GM19452 (cell line): ENCODE data around the gene CDX1.
"Not testable (repeated sequence)": the region's sequence is repeated elsewhere in the genome, so short reads cannot be mapped to it uniquely, and the experiment has no call there.

ENCODE experiments used
- ATAC-seq: cut with Tn5 transposase; IDR thresholded peaks from one replicate; pipeline ENCODE4 v1.9.1; 2021; ENCODE audit not compliant: unreplicated experiment

Gene CDX1

DNA sequence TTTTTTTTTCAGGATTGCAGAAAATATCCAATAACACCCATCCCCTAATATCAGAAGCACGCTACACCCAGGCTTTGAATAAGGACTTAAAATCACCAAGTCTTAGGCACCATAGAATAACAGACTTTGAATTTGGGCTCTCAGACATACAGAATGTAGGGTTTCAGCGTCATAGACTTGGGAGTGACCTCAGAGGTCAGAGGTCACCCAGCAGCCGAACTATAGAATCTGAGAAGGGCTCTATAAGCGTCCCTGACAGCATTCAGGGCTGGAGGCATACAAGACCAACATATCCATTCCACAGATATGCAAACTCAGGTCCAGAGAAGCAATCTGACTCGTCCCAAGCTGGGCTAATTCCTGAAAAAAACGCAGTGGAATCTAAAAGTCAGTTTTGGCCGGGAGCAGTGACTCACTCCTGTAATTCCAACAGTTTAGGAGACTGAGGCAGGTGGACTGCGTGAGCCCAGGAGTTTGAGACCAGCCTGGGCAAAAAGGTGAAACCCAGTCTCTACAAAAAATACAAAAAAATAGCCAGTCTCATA is 58.0 kb downstream of the CDX1 start:
- ATAC-seq: no peak

DNA sequence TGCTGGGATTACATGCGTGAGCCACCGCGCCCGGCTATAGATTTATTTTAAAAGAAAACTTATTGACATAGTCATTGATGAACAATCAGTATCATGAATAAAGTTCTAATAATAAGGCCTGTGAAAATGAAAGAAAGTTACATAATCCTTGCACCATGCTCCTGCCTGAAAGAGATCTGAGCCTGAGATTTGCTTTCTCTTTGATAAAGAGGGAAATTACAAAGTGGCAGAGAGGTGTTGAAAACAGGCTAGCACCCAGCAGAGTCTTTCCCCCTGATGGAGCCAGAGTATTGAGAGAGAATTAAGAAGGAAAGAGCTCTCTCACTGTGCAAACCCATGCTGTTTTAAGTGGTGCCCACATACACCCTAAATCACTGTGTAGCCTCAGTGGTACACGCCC is 60.5 kb downstream of the CDX1 start:
- ATAC-seq: no peak

DNA sequence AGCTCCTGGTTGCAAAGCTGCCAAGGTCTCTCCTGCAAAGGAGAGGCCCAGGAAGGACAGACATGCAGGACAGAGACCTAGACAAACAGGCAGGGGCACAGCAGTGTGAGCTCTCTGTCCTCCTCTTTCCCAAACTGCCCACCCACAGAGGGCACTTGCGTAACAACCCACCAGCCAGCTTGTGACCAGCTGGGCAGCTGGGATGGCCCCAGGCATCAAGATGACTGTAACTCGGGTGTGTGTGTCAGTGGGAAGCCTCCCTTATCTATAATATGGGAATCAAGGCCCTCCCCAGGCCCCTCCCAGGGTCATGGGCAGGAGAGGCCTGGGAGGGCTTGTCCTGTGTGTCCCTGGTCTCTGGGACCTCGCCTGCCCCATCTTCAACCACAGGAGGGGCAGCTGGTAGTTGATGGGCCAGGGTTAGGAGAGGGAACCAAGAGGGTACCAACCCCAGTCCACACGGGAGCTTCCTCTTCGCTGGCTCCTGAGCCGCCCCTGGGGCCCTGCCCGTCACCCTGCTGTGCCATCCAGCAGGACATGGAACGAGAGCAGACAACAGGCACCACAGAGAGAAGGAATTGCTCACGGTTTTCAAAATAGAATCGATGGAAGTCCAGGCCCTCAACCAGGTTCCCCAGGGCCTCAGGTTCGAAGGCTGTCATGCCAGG is 61.2 kb downstream of the CDX1 start:
- ATAC-seq: no peak

DNA sequence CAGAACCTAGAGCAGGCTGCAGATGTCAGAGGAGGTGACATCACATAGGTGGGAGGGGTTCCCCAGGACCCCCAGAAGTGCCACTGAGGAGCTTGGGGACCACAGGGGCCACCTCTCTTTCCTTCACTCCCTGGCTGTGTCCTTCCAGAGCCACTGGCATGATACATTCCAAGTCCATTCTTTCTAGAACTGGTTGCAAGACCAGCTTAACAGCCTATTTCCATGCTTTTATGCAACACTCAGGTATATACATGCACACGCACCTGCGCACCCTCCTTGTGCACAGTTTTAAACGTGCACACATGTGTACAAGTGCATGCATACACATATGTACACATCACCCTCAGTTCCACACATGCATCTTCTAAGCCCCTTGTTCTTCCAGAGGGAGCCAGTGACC is 63.0 kb downstream of the CDX1 start:
- no peak for ATAC-seq

DNA sequence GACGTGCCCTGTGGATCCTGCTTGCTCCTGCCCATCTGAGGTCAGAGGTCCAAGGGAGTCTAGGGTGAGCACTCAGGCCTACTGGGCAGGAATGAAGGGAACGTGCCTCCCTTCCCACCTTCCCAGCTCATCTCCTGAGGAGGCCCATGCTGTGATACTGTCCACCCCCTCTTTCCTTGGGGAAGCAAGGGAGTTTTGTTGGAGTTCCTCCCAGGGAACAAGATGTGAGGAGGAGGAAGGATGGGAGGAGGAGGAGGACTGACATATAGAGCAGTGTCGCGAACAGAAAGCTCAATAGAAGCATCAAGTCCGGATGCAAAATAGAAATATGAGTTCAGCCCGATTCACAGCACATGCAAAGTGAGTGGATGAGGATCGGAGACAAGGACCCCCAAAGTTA is 64.3 kb downstream of the CDX1 start:
- no peak for ATAC-seq

DNA sequence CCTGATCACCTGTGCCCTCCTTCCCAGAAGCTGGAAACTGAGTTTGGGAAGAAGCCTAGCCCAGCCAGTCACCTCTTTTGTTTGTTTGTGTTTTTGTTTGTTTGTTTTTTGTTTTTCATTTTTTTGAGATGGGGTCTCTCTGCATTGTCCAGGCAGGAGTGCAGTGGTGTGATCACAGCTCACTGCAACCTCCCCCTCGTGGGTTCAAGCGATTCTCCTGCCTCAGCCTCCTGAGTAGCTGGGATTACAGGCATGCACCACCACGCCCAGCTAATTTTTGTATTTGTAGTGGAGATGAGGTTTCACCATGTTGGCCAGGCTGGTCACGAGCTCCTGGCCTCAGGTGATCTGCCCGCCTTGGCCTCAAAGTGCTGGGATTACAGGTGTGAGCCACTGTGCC is 67.1 kb downstream of the CDX1 start:
- ATAC-seq: not testable (repeated sequence)
